Muscle layer of colon (tissue), 2 donors: ENCODE results near the gene HLA-A.

Experiments used
- H3K27ac ChIP-seq: one replicate; pipeline ENCODE4 v1.7.0; 2013; ENCODE audit warnings: low read depth, mild to moderate bottlenecking, low read length, moderate library complexity
- H3K27me3 ChIP-seq, 2 donors: one replicate each; pipeline ENCODE4 v1.7.0; 2013; ENCODE audit warnings: low read length in 2 of 2, mild to moderate bottlenecking in 2 of 2; ENCODE audit not compliant: insufficient read depth in 2 of 2, control insufficient read depth in 1 of 2
- H3K36me3 ChIP-seq: one replicate; pipeline ENCODE4 v1.7.0; 2013; ENCODE audit warnings: mild to moderate bottlenecking, low read length; ENCODE audit not compliant: insufficient read depth
- H3K4me1 ChIP-seq: one replicate; pipeline ENCODE4 v1.7.0; 2013; ENCODE audit warnings: mild to moderate bottlenecking, low read length; ENCODE audit not compliant: insufficient read depth
- H3K4me3 ChIP-seq, 2 donors: one replicate each; pipeline ENCODE4 v1.7.0; 2013; ENCODE audit warnings: low read length in 2 of 2, low read depth in 1 of 2, mild to moderate bottlenecking in 1 of 2, moderate library complexity in 1 of 2
- H3K9ac ChIP-seq: one replicate; pipeline ENCODE4 v1.7.0; 2013; ENCODE audit warnings: low read length
- H3K9me3 ChIP-seq: one replicate; pipeline ENCODE4 v1.7.0; 2013; ENCODE audit warnings: mild to moderate bottlenecking, low read length
- donor health status: abdominal sarcoma.
- donor health status: Adenocarcinoma of cecum.

HLA-A gene

DNA sequence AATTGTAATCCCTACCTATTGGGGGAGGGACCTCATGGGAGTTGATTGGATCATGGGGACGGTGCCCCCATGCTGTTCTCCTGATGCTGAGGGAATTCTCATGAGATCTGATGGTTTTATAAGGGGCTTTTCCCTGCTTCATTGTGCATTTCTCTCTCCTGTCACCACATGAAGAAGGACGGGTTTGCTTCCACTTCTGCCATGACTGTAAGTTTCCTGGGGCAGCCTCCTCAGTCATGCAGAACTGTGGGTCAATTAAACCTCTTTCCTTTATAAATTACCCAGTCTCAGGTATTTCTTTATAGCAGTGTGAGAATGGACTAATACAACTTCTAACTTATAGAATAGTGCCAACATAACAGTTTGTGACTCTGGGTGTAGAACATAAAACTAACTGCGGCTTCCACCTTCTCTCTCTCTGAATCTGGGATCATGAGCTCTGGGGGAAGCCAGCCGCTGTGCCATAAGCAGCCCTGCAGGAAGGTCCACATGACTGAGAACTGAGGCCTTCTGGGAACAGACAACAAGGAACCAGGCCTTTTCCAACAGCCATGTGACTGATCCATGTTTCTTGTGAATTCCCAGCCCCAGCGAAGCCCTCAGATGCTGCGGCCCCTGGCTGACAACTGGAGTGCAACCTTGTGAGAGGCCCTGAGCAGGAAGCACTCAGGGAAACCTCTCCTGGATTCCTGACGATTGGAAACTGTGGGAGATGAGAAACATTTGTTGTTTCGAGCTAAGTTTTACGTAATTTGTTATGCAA is 3.4 kb upstream of the HLA-A start:
- no peak overlapping the region for H3K27ac ChIP-seq
- peaks cover 6% of the 10 kb centered on the region for H3K4me1 ChIP-seq
- no peaks in the 10 kb centered on the region for H3K9me3 ChIP-seq
- no peak overlapping the region for H3K4me3 ChIP-seq
- H3K36me3 ChIP-seq: no peaks in the 10 kb centered on the region
- no peak overlapping the region for H3K9ac ChIP-seq
- no peaks in the 10 kb centered on the region for H3K27me3 ChIP-seq

DNA sequence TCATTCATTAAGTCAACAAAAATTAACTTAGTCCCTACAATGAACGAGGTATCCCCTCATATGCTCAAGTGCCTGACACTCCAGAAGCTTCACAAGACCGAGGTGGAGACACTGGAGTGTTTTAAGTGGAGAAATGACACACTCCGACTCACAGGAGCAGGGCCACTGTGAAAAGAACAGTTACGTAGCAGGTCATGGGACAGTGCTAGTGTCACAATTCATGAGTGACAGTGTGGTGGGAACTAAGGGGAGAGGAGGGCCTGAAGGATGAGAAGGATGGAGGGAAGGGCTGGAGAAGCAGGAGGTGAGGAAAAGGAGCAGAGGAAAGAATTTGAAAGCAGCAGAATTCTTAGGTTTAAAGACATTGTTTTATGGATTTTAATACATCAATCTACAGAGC is 1.3 kb upstream of the HLA-A start:
- no peak overlapping the region for H3K9ac ChIP-seq
- no peak overlapping the region for H3K4me3 ChIP-seq
- peaks cover 14% of the 10 kb centered on the region for H3K4me1 ChIP-seq
- no peaks in the 10 kb centered on the region for H3K9me3 ChIP-seq
- no peaks in the 10 kb centered on the region for H3K27me3 ChIP-seq
- peak overlapping the region; percentile 75 for H3K27ac ChIP-seq
- H3K36me3 ChIP-seq: peaks cover 13% of the 10 kb centered on the region

DNA sequence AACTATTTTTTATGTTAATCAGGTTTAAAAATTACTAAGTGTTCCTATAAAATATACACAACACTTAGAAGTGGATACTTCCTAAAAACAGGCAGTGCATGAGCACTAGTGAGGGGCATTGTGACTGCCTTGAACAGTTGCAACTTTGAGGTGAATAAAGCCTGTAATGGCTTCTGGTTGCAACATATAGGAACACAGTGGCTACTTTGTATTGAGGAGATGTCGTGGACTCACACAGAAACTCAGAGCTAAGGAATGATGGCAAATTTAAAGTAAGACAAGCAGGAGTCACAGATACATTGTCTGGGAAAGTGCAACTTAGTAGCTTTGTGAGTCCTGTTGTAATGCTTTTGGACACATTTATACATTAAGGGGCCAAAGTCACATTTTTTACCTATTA is 861 bp upstream of the HLA-A start:
- Histone ChIP-seq H3K27ac (peak overlapping the region; percentile 75), H3K9me3 (no peaks in the 10 kb centered on the region), H3K36me3 (peaks cover 13% of the 10 kb centered on the region), H3K9ac (peak overlapping the region; percentile 97), H3K4me1 (peaks cover 14% of the 10 kb centered on the region), H3K4me3 (peak overlapping the region; percentile 38 to 68), H3K27me3 (no peaks in the 10 kb centered on the region)

DNA sequence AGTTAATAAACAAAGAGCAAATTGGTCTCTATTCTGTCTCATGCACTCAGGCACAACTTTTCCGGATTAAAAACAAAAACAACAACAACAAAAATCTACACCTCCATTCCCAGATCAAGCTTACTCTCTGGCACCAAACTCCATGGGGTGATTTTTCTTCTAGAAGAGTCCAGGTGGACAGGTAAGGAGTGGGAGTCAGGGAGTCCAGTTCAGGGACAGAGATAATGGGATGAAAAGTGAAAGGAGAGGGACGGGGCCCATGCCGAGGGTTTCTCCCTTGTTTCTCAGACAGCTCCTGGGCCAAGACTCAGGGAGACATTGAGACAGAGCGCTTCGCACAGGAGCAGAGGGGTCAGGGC is 437 bp upstream of the HLA-A start:
- Histone ChIP-seq H3K4me3 (peak overlapping the region; percentile 38 to 68), H3K9ac (peak overlapping the region; percentile 97), H3K4me1 (peaks cover 14% of the 10 kb centered on the region), H3K27me3 (no peaks in the 10 kb centered on the region), H3K27ac (peak overlapping the region; percentile 75), H3K9me3 (no peaks in the 10 kb centered on the region), H3K36me3 (peaks cover 13% of the 10 kb centered on the region)

DNA sequence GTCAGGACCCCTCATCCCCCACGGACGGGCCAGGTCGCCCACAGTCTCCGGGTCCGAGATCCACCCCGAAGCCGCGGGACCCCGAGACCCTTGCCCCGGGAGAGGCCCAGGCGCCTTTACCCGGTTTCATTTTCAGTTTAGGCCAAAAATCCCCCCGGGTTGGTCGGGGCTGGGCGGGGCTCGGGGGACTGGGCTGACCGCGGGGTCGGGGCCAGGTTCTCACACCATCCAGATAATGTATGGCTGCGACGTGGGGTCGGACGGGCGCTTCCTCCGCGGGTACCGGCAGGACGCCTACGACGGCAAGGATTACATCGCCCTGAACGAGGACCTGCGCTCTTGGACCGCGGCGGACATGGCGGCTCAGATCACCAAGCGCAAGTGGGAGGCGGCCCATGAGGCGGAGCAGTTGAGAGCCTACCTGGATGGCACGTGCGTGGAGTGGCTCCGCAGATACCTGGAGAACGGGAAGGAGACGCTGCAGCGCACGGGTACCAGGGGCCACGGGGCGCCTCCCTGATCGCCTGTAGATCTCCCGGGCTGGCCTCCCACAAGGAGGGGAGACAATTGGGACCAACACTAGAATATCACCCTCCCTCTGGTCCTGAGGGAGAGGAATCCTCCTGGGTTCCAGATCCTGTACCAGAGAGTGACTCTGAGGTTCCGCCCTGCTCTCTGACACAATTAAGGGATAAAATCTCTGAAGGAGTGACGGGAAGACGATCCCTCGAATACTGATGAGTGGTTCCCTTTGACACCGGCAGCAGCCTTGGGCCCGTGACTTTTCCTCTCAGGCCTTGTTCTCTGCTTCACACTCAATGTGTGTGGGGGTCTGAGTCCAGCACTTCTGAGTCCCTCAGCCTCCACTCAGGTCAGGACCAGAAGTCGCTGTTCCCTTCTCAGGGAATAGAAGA is 978 bp downstream of the HLA-A start:
- Histone ChIP-seq H3K4me3 (peak overlapping the region; percentile 68), H3K9ac (peak overlapping the region; percentile 97), H3K27ac (peak overlapping the region; percentile 82), H3K27me3 (no peaks in the 10 kb centered on the region), H3K36me3 (peaks cover 15% of the 10 kb centered on the region), H3K4me1 (peaks cover 14% of the 10 kb centered on the region), H3K9me3 (no peaks in the 10 kb centered on the region)

DNA sequence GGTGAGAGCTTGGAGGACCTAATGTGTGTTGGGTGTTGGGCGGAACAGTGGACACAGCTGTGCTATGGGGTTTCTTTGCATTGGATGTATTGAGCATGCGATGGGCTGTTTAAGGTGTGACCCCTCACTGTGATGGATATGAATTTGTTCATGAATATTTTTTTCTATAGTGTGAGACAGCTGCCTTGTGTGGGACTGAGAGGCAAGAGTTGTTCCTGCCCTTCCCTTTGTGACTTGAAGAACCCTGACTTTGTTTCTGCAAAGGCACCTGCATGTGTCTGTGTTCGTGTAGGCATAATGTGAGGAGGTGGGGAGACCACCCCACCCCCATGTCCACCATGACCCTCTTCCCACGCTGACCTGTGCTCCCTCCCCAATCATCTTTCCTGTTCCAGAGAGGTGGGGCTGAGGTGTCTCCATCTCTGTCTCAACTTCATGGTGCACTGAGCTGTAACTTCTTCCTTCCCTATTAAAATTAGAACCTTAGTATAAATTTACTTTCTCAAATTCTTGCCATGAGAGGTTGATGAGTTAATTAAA is 3.0 kb downstream of the HLA-A start:
- Histone ChIP-seq H3K4me1 (peaks cover 14% of the 10 kb centered on the region), H3K36me3 (peaks cover 17% of the 10 kb centered on the region), H3K27me3 (no peaks in the 10 kb centered on the region), H3K9ac (no peak overlapping the region), H3K9me3 (no peaks in the 10 kb centered on the region), H3K4me3 (no peak overlapping the region), H3K27ac (no peak overlapping the region)

DNA sequence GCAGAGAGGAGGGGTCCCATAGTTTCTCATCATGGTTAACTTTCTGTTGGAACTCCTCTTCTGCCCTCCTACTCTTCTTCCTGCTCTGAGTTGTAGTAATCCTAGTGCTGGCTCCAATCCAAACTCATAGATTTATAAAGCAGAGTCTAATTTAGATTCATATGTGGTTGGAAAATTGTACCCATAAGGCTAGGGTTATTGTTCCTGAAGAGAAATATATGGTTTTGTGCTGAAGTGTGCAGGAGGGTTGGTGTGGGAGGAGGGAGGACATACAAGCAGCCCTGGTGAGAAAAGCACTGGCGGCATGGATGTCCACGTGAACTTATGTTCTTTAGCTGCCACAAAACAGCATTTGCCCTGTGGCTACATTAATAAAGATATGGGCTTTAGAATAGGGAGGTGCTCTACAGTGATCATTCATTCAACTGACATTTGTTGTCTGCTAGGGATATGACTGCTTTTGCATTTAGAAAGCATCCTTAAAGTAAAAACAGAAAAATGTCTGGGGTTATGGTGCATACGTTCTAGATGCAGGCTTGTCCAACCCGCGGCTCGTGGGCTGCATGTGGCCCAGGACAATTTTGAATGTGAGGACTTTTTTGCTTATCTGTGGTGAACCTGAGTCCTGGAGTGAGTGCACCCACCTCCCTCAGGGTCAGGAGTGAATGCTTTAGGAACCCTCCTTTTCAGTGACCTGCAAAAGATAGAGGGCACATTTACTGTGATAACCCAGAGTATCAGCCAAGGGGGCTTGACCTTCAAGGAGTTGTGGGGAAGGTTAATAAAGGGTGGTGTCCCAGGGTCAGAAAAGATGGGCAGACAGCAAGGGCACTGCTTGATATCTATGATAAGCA is 4.1 kb downstream of the HLA-A start:
- Histone ChIP-seq H3K9me3 (no peaks in the 10 kb centered on the region), H3K27me3 (no peaks in the 10 kb centered on the region), H3K4me3 (no peak overlapping the region), H3K27ac (no peak overlapping the region), H3K36me3 (peaks cover 17% of the 10 kb centered on the region), H3K9ac (no peak overlapping the region), H3K4me1 (peaks cover 14% of the 10 kb centered on the region)

DNA sequence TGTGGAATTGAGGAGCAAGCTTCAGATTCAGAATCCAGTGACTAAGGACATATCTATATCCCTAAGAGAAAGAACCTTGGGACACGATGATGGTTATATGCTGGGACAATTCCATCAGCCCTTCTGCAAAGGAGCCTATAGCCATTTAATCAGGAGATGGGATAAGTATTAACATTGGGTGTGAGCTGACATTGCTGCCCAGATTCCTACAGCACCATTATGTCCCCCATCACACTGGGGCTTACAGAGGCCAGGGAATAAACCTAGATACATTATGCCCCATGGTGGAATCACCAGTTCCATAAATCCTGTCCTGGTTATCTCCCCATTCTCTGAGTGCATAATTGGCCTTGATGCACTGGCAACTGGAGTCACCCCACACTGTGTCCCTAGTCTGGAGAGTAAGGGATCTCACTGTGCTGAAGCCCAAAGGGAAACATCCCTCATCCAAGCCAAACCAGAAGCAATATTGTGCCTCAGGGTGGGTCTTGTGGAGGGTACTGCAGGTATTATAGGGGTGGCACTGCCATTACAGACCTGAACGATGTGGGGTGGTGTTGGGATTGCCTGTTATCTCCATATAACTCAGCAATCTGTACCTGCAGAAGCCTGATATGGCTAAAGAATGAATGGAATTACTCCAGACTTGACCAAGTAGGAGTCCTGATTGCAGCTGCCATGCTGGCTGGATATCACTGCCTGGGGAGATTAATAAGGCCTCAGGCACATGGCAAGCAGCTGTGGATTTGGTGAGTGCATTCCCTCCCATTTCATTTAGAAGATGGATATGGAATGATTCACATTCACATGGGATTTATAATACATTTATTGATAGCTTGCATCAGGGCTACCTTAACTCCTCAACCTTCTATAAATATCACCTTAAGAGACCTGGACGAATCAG is 5.0 kb downstream of the HLA-A start:
- Histone ChIP-seq H3K27me3 (no peaks in the 10 kb centered on the region), H3K4me1 (peaks cover 14% of the 10 kb centered on the region), H3K27ac (no peak overlapping the region), H3K4me3 (no peak overlapping the region), H3K9ac (no peak overlapping the region), H3K36me3 (peaks cover 17% of the 10 kb centered on the region), H3K9me3 (no peaks in the 10 kb centered on the region)

DNA sequence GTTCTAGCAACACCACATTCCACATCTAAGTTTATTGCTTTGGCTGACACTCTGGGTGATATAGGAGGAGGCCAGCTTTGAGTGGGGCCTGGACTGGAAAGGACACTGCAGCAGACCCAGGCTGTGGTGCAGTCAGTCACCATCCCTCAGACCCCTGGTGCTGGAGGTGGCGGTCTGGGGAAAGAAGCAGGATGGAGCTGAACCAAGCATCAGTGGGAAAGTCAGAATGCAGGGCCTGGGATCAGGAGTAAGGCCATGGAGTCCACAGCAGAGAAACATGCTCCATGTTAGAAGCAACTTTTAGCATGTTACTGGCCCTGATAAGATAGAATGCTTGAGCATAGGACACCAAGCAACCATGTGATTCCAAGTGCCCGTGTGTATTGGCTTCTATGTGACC is 5.9 kb downstream of the HLA-A start:
- Histone ChIP-seq H3K9me3 (no peaks in the 10 kb centered on the region), H3K4me1 (peaks cover 14% of the 10 kb centered on the region), H3K27me3 (no peaks in the 10 kb centered on the region), H3K27ac (no peak overlapping the region), H3K9ac (no peak overlapping the region), H3K36me3 (peaks cover 17% of the 10 kb centered on the region), H3K4me3 (no peak overlapping the region)

DNA sequence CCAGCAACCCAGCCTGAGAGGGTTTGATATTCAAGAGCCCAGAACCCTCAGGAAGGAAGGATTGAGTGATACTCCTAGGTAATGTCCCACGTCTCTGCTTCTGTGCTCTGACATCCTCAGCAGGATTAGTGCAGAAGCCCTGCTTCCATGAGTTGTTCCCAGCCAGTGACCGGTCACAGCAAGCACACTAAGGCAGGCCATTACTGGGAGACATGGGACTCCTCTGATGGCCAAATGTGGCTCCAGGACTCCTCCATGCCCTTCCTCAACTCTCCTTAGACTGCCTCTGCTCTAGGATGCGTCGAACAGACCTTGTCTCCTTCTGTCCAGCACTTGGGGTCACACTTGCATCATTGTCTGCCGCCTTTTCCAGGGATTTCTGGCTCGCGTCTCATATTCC is 7.6 kb downstream of the HLA-A start:
- H3K27ac ChIP-seq: no peak overlapping the region
- H3K27me3 ChIP-seq: no peaks in the 10 kb centered on the region
- H3K36me3 ChIP-seq: peaks cover 12% of the 10 kb centered on the region
- no peak overlapping the region for H3K4me3 ChIP-seq
- peaks cover 1% of the 10 kb centered on the region for H3K4me1 ChIP-seq
- H3K9ac ChIP-seq: no peak overlapping the region
- H3K9me3 ChIP-seq: no peaks in the 10 kb centered on the region
